Smooth muscle cell (in vitro differentiated cells): Measurements from ENCODE around the gene GUCA2B. TPM values are rescaled to one million over a fixed set of nuclear protein-coding genes. Genes with fewer than 3 reads are reported as not detected.

ENCODE experiments used
- DNase-seq: peaks from one replicate; lab custom pipeline; 2025; ENCODE audit not compliant: unreplicated experiment; lab: John Stamatoyannopoulos, UW
- H2AFZ ChIP-seq: fragments of 200-600 bp; sonication (generic); 2 replicates; pipeline ENCODE4 v1.6.0; 2016; ENCODE audit warnings: antibody characterized with exemption, low read depth, mild to moderate bottlenecking
- H3F3A ChIP-seq: fragments of 200-600 bp; sonication (generic); 2 replicates; pipeline ENCODE4 v1.6.0; 2017; ENCODE audit warnings: antibody characterized with exemption, low read depth
- H3K27ac ChIP-seq: fragments of 200-600 bp; sonication (generic); 2 replicates; pipeline ENCODE4 v1.5.1; 2016; ENCODE audit warnings: low read depth, mild to moderate bottlenecking
- H3K27me3 ChIP-seq: fragments of 200-600 bp; sonication (generic); 2 replicates; pipeline ENCODE4 v1.6.1; 2016; ENCODE audit warnings: low read depth, mild to moderate bottlenecking
- H3K36me3 ChIP-seq: fragments of 200-600 bp; sonication (generic); 2 replicates; pipeline ENCODE4 v1.5.1; 2016; ENCODE audit warnings: low read depth
- H3K4me1 ChIP-seq: fragments of 200-600 bp; sonication (generic); 2 replicates; pipeline ENCODE4 v1.5.1; 2016; ENCODE audit warnings: low read depth
- H3K4me2 ChIP-seq: fragments of 200-600 bp; sonication (generic); 2 replicates; pipeline ENCODE4 v1.6.0; 2016; ENCODE audit warnings: mild to moderate bottlenecking
- H3K4me3 ChIP-seq: fragments of 200-600 bp; sonication (generic); 2 replicates; pipeline ENCODE4 v1.5.1; 2016; ENCODE audit warnings: mild to moderate bottlenecking
- H3K79me2 ChIP-seq: fragments of 200-600 bp; sonication (generic); 2 replicates; pipeline ENCODE4 v1.6.0; 2016; ENCODE audit warnings: low read depth, mild to moderate bottlenecking
- H3K9ac ChIP-seq: fragments of 200-600 bp; sonication (generic); 2 replicates; pipeline ENCODE4 v1.6.0; 2016; ENCODE audit warnings: low read depth
- H3K9me3 ChIP-seq: fragments of 200-600 bp; sonication (generic); replicated peaks from 2 replicates; pipeline ENCODE4 v1.5.1; 2016; ENCODE audit warnings: low read depth
- H4K20me1 ChIP-seq: fragments of 200-600 bp; sonication (generic); 2 replicates; pipeline ENCODE4 v1.6.0; 2016; ENCODE audit warnings: low read depth
- WGBS: methylation state at CpG from one replicate; pipeline ENCODE4 v1.1.7; 2016; ENCODE audit warnings: low lambda C conversion rate; 5-methylcytosine and 5-hydroxymethylcytosine counted together
- polyA plus RNA-seq: library from polyadenylated mRNA; unstranded; fragments of >200 nt; fragmentation: Nextera tagmentation; extraction: Ambion mirVana; gene quantifications from 2 replicates; pipeline ENCODE4 v1.2.1, GENCODE V29; 2016
- total RNA-seq: library from RNA; depleted of rRNA; stranded (reverse); fragments of >200 nt; gene quantifications from 2 replicates; pipeline ENCODE4 v1.2.3, GENCODE V29; 2014
- TF ChIP-seq, protein P1 (sequence below): fragments of 200-600 bp; sonication (generic); IDR thresholded peaks from 2 replicates; pipeline ENCODE4 v1.5.1; 2017; ENCODE audit warnings: borderline replicate concordance, mild to moderate bottlenecking, antibody characterized with exemption; ENCODE audit not compliant: insufficient read depth, poor library complexity, severe bottlenecking

Gene GUCA2B
- total and polyA plus RNA-seq, 2 experiments from 2014 or later = not detected

DNA sequence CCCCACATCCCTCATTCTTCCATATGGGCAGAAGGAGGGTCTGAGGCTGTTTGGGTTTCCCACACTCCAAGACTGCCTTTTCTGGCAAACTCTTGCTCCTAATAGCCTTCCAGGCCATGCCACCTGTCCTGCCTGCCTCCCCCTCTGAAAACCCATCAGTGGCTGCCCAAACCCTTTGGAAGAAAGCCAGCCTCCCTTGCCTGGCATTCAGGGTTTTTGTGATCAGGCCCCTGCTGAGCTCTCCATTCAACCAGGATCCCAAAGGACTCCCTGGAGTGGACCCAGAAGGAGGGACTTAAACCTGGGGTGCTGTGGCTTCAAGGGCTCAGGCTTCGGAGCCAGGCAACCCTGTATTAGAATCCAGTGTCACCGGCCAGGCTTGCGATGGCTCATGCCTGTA lies 15.6 kb downstream of the GUCA2B start:
- H3K9me3 ChIP-seq = no peaks in the 10 kb centered on the region
- H3K9ac ChIP-seq = no peak overlapping the region
- H3K27ac ChIP-seq = no peak overlapping the region
- no peak overlapping the region for H2AFZ ChIP-seq
- H3K79me2 ChIP-seq = no peaks in the 10 kb centered on the region
- H4K20me1 ChIP-seq = peaks cover 4% of the 10 kb centered on the region
- H3K36me3 ChIP-seq = no peaks in the 10 kb centered on the region
- TF ChIP-seq, protein P1, sequence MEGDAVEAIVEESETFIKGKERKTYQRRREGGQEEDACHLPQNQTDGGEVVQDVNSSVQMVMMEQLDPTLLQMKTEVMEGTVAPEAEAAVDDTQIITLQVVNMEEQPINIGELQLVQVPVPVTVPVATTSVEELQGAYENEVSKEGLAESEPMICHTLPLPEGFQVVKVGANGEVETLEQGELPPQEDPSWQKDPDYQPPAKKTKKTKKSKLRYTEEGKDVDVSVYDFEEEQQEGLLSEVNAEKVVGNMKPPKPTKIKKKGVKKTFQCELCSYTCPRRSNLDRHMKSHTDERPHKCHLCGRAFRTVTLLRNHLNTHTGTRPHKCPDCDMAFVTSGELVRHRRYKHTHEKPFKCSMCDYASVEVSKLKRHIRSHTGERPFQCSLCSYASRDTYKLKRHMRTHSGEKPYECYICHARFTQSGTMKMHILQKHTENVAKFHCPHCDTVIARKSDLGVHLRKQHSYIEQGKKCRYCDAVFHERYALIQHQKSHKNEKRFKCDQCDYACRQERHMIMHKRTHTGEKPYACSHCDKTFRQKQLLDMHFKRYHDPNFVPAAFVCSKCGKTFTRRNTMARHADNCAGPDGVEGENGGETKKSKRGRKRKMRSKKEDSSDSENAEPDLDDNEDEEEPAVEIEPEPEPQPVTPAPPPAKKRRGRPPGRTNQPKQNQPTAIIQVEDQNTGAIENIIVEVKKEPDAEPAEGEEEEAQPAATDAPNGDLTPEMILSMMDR = no peak
- no peak for DNase-seq
- no peaks in the 10 kb centered on the region for H3K27me3 ChIP-seq
- H3K4me2 ChIP-seq = no peak overlapping the region
- H3F3A ChIP-seq = no peaks in the 10 kb centered on the region
- H3K4me1 ChIP-seq = no peaks in the 10 kb centered on the region
- H3K4me3 ChIP-seq = no peak overlapping the region
- 92% methylated on average over 3 of the region's 3 CpGs for WGBS

DNA sequence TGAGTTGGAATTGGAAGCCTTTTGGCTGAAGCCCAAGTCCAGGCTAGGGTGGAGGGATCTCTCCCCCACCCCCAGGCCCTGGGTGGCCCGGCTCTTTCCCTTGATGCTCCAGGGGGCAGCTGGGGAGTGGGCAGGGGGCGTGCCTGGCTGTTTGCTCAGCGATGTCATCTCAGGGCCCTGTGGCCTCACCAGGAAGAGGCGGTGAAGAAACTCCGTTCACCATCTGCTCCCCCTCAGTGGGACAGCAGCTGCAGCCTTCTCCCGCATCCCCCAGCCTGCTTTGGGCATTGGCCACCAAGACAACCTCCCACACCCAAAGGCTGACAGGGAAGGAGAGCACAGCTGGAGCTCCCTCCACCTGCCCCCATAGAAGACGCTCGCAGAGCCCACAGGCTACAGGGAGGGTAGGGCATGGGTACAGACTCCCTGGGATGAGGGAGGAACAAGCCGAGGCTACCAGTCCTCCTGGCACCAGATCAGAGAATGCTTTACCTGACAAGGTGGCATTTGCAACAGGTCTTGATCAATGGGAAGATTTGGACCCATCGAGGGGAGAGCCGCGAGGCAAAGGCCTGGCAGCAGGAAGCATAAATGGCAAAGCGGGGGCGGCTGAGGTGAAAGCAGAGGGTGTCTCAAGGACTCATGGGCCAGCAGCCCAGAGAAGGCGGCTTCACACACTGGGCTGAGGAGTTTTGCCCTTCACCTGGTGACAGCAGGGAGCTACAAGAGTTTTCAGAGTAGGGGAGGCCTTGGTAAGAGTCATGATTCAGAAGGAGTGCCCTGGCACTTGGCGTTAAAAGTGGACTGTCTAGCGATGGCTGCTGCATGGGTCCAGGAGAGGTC lies 17.8 kb downstream of the GUCA2B start:
- no peak overlapping the region for H3K27ac ChIP-seq
- H3K79me2 ChIP-seq = no peaks in the 10 kb centered on the region
- H3K4me1 ChIP-seq = no peaks in the 10 kb centered on the region
- no peak overlapping the region for H3K4me2 ChIP-seq
- no peaks in the 10 kb centered on the region for H3K36me3 ChIP-seq
- TF ChIP-seq, protein P1 = no peak
- 74% methylated on average over 17 of the region's 17 CpGs for WGBS
- H4K20me1 ChIP-seq = peaks cover 4% of the 10 kb centered on the region
- H2AFZ ChIP-seq = no peak overlapping the region
- no peaks in the 10 kb centered on the region for H3K27me3 ChIP-seq
- no peaks in the 10 kb centered on the region for H3K9me3 ChIP-seq
- DNase-seq = no peak
- no peak overlapping the region for H3K9ac ChIP-seq
- no peaks in the 10 kb centered on the region for H3F3A ChIP-seq
- no peak overlapping the region for H3K4me3 ChIP-seq

DNA sequence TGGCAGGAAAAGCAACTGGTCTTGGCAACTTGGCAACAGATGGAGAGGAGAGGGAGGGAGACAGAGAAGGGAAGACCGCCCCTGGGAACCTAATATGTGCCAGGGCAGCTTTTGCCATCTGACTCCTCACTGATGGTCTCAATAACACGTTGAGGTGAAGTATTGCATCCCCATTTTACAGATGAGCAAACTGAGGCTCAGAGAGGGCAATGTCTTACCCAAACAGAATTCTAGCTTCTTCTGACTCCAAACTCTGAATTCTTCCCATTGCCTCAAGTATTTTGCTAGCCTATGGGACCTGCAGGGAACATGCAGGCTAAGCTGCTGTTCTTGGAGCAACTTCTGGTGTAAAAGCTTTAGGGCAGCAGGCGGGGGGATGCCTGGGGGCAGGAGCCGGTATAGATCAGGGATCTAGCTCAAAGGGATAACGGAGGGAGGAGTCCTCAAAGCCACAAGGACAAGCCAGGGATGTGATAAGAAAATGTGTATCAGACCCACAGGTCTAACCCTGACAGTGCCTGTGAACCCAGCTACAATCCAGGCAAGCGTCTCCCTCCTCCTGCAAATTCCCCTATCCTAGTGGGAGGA lies 18.6 kb downstream of the GUCA2B start:
- 74% methylated on average over 5 of the region's 6 CpGs for WGBS
- Histone ChIP-seq H3K4me3 (no peak overlapping the region), H3K27ac (no peak overlapping the region), H4K20me1 (peaks cover 9% of the 10 kb centered on the region), H3K4me1 (no peaks in the 10 kb centered on the region), H3K27me3 (no peaks in the 10 kb centered on the region), H3K36me3 (no peaks in the 10 kb centered on the region), H3K9me3 (no peaks in the 10 kb centered on the region), H3K4me2 (no peak overlapping the region), H3K9ac (no peak overlapping the region), H3K79me2 (no peaks in the 10 kb centered on the region), H2AFZ (no peak overlapping the region), H3F3A (no peaks in the 10 kb centered on the region)
- DNase-seq = no peak
- TF ChIP-seq, protein P1 = no peak
